Kidney glomerular epithelial cell (primary cell): Measurements from ENCODE around the gene TOMM40.

Experiments used
- DNase-seq: peaks from one replicate; lab custom pipeline; 2025; lab: John Stamatoyannopoulos, UW

The TOMM40 gene

GRCh38 chr19:44927746-44928145 lies 36.7 kb downstream of the TOMM40 start:
- no peak for DNase-seq

DNA sequence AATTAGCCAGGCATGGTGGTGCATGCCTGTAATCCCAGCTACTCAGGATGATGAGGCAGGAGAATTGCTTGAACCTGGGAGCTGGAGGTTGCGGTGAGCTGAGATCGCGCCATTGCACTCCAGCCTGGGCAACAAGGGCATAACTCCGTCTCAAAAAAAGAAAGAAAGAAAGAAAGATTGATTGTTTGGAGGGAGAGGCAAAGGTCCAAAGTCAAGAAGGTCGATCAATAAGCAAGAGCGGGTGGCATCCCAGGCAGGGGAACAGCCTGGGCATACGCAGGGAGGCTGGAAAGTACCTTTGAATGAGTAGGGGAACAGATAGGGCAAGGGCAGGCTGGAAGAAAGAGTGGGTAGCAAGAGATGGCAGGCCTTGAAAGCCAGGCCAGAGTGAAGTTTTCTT lies 39.0 kb downstream of the TOMM40 start:
- DNase-seq = no peak

DNA sequence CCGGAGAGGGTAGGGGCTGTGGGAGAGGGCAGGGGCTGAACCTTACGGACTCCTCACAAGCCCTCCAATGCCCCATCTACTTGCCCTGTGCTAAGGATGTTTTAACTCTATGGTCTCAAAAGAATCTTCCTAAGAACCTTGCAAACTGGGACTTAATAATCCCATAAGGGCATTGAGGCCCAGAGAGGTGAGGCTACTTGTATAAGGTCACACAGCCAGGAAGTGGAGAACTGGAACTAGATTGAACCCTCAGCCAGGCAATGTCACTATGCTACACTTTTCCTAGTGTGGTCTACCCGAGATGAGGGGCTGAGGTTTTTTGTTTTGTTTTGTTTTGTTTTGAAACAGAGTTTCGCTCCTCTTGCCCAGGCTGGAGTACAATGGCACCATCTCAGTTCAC lies 40.5 kb downstream of the TOMM40 start:
- DNase-seq = no peak

- no peak for DNase-seq
Observed at GRCh38 chr19:44939668-44940067, 48.6 kb downstream of the TOMM40 start.

DNA sequence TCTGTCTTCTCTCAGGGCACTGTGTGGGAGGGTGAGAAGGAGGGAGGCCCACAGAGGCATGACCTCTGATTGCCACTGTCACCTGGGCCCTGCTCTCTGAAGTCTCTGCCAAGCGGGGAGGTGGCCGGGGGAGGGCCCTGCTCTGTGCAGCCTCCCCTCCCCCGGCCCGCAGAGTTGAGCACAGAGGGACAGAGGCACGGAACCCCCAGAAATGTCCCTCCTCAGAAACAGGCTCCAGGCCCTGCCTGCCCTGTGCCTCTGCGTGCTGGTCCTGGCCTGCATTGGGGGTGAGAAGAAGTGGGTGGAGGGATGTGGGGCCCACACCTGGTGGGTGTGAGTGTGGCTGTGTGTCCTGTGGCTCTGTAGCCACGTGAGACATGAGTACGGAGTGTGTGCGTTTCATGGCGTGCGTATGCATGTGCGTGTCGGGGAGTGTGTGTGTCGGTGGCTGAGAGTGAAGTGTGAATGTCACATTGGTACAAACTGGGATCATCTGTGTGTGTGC lies 51.1 kb downstream of the TOMM40 start, which contains the start of gene APOC4:
APOC4 (plus strand) TSS at position 171 of the 505 bp plus-strand sequence; CDS start at position 212, 41 bp downstream.
- DNase-seq = no peak

- DNase-seq = no peak
Observed at GRCh38 chr19:44943801-44944249, 52.8 kb downstream of the TOMM40 start.

DNA sequence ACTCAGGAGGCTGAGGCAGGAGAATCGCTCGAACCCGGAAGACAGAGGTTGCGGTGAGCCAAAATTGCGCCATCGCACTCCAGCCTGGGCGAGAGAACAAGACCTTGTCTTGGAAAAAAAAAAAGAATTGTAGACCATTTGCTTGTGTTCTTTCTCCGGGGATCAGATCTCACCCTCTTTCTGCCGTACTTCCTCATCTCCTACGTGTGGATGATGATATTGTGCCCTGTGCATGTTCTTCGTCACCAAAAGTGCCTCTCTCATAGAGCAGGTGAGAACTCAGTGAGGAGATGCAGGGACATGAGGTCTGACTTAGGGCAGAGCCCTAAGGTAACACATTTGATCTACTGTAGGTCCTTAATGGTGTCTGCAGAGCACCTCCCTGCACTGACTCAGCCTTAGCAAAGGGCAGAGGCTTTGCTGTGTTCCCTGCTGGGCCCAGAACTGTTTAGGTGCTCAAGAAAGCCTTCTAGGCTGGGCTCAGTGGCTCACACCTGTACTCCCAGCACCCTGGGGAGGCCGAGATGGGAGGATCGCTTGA lies 56.1 kb downstream of the TOMM40 start:
- no peak for DNase-seq

- no peak for DNase-seq
Observed at GRCh38 chr19:44948237-44948636, 57.2 kb downstream of the TOMM40 start.

- DNase-seq = no peak
Observed at GRCh38 chr19:44948763-44949374, 57.8 kb downstream of the TOMM40 start.

- no peak for DNase-seq
Observed at GRCh38 chr19:44949550-44949949, 58.5 kb downstream of the TOMM40 start.

- DNase-seq = peak; percentile 76
Observed at GRCh38 chr19:44951179-44952159, 60.4 kb downstream of the TOMM40 start.
